Ascending aorta (tissue), 2 donors: ENCODE measurements around the gene BIRC2. TPM values are rescaled to one million over a fixed set of nuclear protein-coding genes. Genes with fewer than 3 reads are reported as not detected.

Experiments used
- DNase-seq, 2 donors: peaks; one replicate each; pipeline ENCODE4 v3.0.0-alpha.2; 2019; ENCODE audit warnings: low spot score in 2 of 2
- H3K27ac ChIP-seq, 2 donors: fragments of 200-600 bp; sonication (generic); one replicate each; pipeline ENCODE4 v1.5.1; 2016 to 2017; ENCODE audit warnings: mild to moderate bottlenecking in 1 of 2
- H3K27me3 ChIP-seq: fragments of 200-600 bp; sonication (generic); one replicate; pipeline ENCODE4 v1.5.1; 2017
- H3K36me3 ChIP-seq, 2 donors: fragments of 200-600 bp; sonication (generic); one replicate each; pipeline ENCODE4 v1.5.1; 2016
- H3K4me1 ChIP-seq, 2 donors: fragments of 200-600 bp; sonication (generic); one replicate each; pipeline ENCODE4 v1.5.1; 2016 to 2017; ENCODE audit warnings: mild to moderate bottlenecking in 1 of 2
- H3K4me3 ChIP-seq, 2 donors: fragments of 200-600 bp; sonication (generic); one replicate each; pipeline ENCODE4 v1.5.1; 2016 to 2017; ENCODE audit warnings: mild to moderate bottlenecking in 1 of 2
- H3K9me3 ChIP-seq, 2 donors: fragments of 200-600 bp; sonication (generic); one replicate each; pipeline ENCODE4 v1.5.1; 2016
- CTCF ChIP-seq, 3 experiments: fragments of 200-600 bp in 2 of 3; fragments of 450-650 bp in 1 of 3; sonication (generic) in 2 of 3; IDR thresholded peaks; one replicate each; pipeline ENCODE4 v1.5.1; 2016 to 2019; ENCODE audit warnings: antibody characterized with exemption in 3 of 3, mild to moderate bottlenecking in 1 of 3, moderate library complexity in 1 of 3
- intact Hi-C: fragments of 100-400 bp; cut with DNase I; formaldehyde crosslinking; loops from one replicate; pipeline ENCODE4 v1.15.1; 2023
- total RNA-seq: library from RNA; depleted of rRNA; stranded (reverse); fragments of >200 nt; gene quantifications from one replicate; pipeline ENCODE4 v1.1.0, GENCODE V29; 2016

The BIRC2 gene
- total RNA-seq, 1 donor from 2014 or later: 27.7 TPM

- Histone ChIP-seq H3K4me3 (no peak overlapping the region), H3K4me1 (no peaks in the 10 kb centered on the region), H3K27me3 (no peaks in the 10 kb centered on the region), H3K36me3 (peaks cover 16 to 50% of the 10 kb centered on the region in 2 donors), H3K27ac (no peak overlapping the region), H3K9me3 (no peaks in the 10 kb centered on the region)
- intact Hi-C loops: no loop called here
- TF ChIP-seq CTCF (IDR thresholded peaks at IDR 0.05): no peak
- DNase-seq: no peak
Measured at GRCh38 chr11:102401905-102402304, 54.9 kb downstream of the BIRC2 start.

- intact Hi-C loops: no loop called here
- DNase-seq: no peak
- no peak overlapping the region for H3K4me3 ChIP-seq
- no peaks in the 10 kb centered on the region for H3K27me3 ChIP-seq
- TF ChIP-seq CTCF (IDR thresholded peaks at IDR 0.05): no peak
- H3K9me3 ChIP-seq: no peaks in the 10 kb centered on the region
- H3K4me1 ChIP-seq: no peaks in the 10 kb centered on the region
- no peak overlapping the region for H3K27ac ChIP-seq
- peaks cover 16 to 50% of the 10 kb centered on the region in 2 donors for H3K36me3 ChIP-seq
Measured at GRCh38 chr11:102402548-102402947, 55.5 kb downstream of the BIRC2 start.

- peaks cover 15 to 31% of the 10 kb centered on the region in 2 donors for H3K36me3 ChIP-seq
- H3K9me3 ChIP-seq: no peaks in the 10 kb centered on the region
- H3K27me3 ChIP-seq: no peaks in the 10 kb centered on the region
- no peak overlapping the region for H3K4me3 ChIP-seq
- H3K4me1 ChIP-seq: no peaks in the 10 kb centered on the region
- no peak for DNase-seq
- no peak for TF ChIP-seq CTCF (IDR thresholded peaks at IDR 0.05)
- no peak overlapping the region for H3K27ac ChIP-seq
- intact Hi-C loops: no loop called here
Measured at GRCh38 chr11:102405501-102405900, 58.5 kb downstream of the BIRC2 start.

- Histone ChIP-seq H3K27ac (no peak overlapping the region), H3K9me3 (no peaks in the 10 kb centered on the region), H3K36me3 (peaks cover 10 to 25% of the 10 kb centered on the region in 2 donors), H3K4me1 (no peaks in the 10 kb centered on the region), H3K27me3 (no peaks in the 10 kb centered on the region), H3K4me3 (no peak overlapping the region)
- no peak for DNase-seq
- TF ChIP-seq CTCF (IDR thresholded peaks at IDR 0.05): no peak
- intact Hi-C loops: no loop called here
Measured at GRCh38 chr11:102406099-102406498, 59.1 kb downstream of the BIRC2 start.

- TF ChIP-seq CTCF (IDR thresholded peaks at IDR 0.05): no peak
- H3K4me3 ChIP-seq: no peak overlapping the region
- peaks cover 2 to 14% of the 10 kb centered on the region in 2 donors for H3K36me3 ChIP-seq
- intact Hi-C loops: no loop called here
- no peak for DNase-seq
- H3K4me1 ChIP-seq: no peaks in the 10 kb centered on the region
- H3K27me3 ChIP-seq: no peaks in the 10 kb centered on the region
- H3K27ac ChIP-seq: no peak overlapping the region
- no peaks in the 10 kb centered on the region for H3K9me3 ChIP-seq
Measured at GRCh38 chr11:102407901-102408300, 60.9 kb downstream of the BIRC2 start.

- TF ChIP-seq CTCF (IDR thresholded peaks at IDR 0.05): no peak
- Histone ChIP-seq H3K4me3 (no peak overlapping the region), H3K9me3 (no peaks in the 10 kb centered on the region), H3K27me3 (no peaks in the 10 kb centered on the region), H3K4me1 (no peaks in the 10 kb centered on the region), H3K27ac (no peak overlapping the region), H3K36me3 (peaks cover 2 to 10% of the 10 kb centered on the region in 2 donors)
- intact Hi-C loops: no loop called here
- DNase-seq: no peak
Measured at GRCh38 chr11:102408339-102408738, 61.3 kb downstream of the BIRC2 start.
